ENCODE results near the gene MUC12.
"Not testable (repeated sequence)": the region's sequence is repeated elsewhere in the genome, so short reads cannot be mapped to it uniquely, and the experiment has no call there.

DNA sequence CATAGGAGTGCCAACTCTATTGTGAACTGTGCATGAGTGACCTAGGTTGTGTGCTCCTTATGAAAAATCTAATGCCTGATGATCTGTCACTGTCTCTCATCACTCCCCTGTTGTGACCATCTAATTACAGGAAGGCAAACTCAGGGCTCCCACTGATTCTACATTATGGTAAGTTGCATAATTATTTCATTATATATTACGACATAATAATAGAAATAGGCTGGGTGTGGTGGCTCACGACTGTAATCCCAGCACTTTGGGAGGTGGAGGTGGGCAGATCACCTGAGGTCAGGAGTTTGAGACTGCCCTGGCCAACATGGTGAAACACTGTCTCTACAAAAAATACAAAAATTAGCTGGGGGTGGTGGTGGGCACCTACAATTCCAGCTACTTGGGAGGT lies 34.0 kb upstream of the MUC12 start:
- TF ChIP-seq, protein P1, sequence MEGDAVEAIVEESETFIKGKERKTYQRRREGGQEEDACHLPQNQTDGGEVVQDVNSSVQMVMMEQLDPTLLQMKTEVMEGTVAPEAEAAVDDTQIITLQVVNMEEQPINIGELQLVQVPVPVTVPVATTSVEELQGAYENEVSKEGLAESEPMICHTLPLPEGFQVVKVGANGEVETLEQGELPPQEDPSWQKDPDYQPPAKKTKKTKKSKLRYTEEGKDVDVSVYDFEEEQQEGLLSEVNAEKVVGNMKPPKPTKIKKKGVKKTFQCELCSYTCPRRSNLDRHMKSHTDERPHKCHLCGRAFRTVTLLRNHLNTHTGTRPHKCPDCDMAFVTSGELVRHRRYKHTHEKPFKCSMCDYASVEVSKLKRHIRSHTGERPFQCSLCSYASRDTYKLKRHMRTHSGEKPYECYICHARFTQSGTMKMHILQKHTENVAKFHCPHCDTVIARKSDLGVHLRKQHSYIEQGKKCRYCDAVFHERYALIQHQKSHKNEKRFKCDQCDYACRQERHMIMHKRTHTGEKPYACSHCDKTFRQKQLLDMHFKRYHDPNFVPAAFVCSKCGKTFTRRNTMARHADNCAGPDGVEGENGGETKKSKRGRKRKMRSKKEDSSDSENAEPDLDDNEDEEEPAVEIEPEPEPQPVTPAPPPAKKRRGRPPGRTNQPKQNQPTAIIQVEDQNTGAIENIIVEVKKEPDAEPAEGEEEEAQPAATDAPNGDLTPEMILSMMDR (IDR thresholded peaks at IDR 0.05), result not testable (repeated sequence)
- TF ChIP-seq POLR2A (IDR thresholded peaks at IDR 0.05), result not testable (repeated sequence)
